HG03045 (cell line): ENCODE measurements around the gene RHBDF2.
"Not testable (repeated sequence)": the region's sequence is repeated elsewhere in the genome, so short reads cannot be mapped to it uniquely, and the experiment has no call there.

ENCODE experiments used
- ATAC-seq: cut with Tn5 transposase; IDR thresholded peaks from one replicate; pipeline ENCODE4 v1.9.1; 2021; ENCODE audit warnings: mild to moderate bottlenecking, moderate library complexity; ENCODE audit not compliant: unreplicated experiment

RHBDF2 gene

DNA sequence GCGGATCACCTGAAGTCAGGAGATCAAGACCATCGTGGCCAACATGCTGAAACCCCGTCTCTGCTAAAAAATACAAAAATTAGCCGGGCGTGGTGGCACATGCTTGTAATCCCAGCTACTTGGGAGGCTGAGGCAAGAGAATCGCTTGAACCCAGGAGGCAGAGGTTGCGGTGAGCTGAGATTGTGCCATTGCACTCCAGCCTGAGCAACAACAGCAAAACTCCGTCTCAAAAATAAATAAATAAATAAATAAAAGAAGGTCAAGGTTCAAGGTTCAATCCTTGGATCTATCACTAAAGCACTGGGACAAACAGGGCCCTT is 24.2 kb upstream of the RHBDF2 start:
- ATAC-seq: not testable (repeated sequence)

DNA sequence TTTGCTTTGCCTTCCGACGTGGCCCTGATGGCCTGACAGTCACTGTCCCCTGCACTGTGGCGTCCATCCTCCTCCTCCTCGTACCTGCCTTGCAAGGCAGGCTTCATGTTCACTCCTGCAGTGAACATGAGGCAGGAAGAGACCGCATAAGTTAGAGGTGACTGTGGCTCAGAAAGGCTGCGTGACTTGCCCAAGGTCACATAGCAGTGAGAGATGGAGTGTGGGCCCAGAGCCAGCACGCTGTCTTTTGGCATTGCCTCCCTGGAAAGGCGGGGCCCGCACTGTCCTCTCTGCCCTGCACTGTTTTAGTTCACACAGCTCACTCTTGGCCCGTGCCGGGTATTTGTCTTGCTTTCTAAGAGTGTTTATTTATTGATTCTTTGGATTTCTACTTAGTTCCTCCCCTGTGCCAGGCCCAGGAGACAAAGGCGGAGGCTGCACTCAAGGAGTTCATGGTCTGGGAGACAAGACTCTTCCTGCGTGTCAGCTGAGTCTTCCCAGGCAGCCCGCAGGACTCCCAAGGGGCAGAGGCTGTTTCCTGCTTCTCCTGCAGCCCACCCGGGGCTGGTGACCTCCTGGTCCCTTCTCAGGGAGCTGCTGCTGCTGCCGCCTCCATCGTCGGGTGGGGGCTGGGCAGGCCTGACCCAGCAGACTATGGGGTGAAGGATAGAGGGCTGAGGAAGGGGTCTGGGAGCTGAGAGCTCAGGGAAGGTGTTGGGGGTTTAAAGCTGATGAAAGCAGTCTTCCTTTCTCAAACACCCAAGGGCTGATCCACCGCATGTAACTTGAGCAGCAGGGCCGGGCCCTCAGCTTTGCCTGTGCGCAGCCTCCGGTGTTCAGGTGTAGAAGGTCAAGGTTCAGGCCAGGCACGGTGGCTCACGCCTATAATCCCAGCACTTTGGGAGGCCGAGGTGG is 23.6 kb upstream of the RHBDF2 start:
- no peak for ATAC-seq

GRCh38 chr17:76523084-76524037 is 22.1 kb upstream of the RHBDF2 start:
- ATAC-seq: peak; percentile 45

DNA sequence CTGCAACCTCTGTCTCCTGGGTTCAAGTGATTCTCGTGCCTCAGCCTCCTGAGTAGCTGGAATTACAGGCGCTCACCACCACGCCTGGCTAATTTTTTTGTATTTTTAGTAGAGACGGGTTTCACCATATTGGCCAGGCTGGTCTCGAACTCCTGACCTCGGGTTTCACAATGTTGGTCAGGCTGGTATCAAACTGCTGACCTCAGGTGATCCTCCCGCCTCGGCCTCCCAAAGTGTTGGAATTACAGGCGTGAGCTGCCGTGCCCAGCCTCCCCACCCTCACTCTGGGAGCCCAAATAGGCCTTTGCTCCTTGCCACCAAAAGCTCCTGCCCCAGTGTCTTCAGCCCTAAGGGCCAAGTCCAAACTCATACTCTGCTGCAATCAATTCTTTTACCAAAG is 20.5 kb upstream of the RHBDF2 start:
- ATAC-seq: not testable (repeated sequence)

GRCh38 chr17:76521262-76521661 is 20.0 kb upstream of the RHBDF2 start:
- no peak for ATAC-seq

DNA sequence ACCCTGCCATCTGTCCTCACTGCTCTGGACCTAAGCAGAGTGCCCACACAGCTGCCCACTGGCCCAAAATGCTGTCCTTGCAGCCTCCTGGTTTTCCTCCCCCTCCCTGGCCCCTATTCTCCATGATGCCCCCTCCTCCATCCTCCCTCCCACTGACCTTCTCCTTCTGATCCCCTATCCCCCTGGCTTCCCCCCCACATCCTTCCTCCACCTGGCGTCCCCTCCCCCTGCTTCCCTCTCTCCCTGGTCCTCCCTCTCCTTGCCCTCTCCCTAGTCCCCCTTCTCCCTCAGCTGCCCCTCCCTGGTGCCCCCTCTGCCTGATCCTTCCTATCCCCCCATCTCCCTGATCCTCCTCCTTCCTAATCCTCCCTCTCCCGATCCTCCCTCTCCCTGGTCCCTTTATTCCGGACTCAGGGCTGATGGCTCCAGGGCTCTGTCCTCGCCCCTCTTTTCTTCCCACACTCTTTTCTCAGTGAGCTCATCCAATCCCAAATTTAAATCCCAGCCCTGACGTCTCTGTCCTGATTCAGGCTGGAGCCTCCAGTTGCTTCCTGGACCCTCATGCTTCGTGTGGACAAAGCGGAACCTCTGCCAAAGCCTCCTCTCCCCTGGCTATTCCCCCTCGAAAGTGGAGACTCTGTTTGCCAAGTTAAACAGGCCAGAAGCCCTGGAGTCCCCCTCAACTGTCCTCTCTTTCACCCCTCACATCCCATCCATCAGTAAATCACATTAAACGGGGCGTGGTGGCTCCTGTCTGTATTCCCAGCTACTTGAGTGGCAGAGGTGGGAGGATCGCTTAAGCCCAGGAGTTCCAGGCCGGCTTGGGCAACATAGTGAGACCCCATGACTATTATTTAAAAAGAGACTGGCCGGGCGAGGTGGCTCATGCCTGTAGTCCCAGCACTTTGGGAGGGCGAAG is 18.1 kb upstream of the RHBDF2 start:
- ATAC-seq: no peak

DNA sequence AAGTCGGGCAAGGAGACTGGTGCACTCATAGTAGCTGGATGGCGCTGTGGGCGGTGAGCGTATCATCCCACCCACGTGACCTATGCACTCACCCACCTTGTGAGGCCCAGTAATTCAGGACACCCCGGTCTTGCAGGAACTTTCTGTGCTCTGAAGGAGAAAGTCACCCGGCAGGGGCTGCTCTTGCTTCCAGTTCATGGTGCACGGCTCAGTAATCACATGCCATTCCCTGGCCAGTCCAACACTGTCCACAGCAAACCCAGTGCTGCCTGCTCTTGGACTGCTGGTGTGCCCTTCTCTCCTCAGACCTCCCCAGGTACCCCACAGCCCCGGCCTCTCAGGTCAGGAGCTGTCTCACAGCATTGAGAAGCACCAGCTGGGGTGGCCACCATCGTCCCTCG is 16.4 kb upstream of the RHBDF2 start:
- ATAC-seq: no peak

- peak; percentile 44 for ATAC-seq
Measured at GRCh38 chr17:76515274-76515949, 14.2 kb upstream of the RHBDF2 start.

DNA sequence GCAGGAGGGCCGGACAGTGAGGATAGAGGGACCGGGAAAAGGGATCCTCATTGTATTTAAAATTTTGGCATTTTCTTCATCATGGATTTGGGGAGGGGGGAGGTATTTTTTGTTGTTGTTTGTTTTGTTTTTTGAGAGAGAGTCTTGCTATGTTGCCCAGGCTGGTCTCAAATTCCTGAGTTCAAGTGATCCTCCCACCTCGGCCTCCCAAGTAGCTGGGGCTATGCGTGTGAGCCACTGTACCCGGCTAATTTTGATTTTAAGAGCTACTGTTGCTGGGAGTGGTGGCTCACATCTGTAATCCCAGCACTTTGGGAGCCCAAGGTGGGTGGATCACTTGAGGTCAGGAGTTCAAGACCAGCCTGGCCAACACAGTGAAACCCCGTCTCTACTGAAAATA is 13.1 kb upstream of the RHBDF2 start:
- ATAC-seq: not testable (repeated sequence)

DNA sequence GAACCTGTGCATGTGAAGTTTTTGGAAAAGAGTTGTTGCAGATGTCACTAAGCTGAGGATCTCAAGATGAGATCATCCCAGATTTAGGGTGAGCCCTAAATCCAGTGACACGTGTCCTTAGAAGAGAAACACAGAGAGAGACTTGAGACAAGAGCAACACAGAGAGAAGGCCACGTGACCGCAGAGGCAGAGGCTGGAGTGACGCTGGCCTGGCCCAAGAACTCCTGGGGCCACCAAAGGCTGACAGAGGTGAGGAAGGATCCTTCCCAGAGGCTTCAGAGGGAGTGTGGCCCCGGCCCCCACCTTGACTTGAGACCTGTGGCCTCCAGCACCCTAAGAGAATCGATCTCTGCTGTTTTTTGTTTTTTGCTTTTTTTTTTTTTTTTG is 12.1 kb upstream of the RHBDF2 start:
- ATAC-seq: no peak

GRCh38 chr17:76512366-76513305 is 11.4 kb upstream of the RHBDF2 start:
- no peak for ATAC-seq

- no peak for ATAC-seq
Measured at GRCh38 chr17:76511668-76512365, 10.6 kb upstream of the RHBDF2 start.

DNA sequence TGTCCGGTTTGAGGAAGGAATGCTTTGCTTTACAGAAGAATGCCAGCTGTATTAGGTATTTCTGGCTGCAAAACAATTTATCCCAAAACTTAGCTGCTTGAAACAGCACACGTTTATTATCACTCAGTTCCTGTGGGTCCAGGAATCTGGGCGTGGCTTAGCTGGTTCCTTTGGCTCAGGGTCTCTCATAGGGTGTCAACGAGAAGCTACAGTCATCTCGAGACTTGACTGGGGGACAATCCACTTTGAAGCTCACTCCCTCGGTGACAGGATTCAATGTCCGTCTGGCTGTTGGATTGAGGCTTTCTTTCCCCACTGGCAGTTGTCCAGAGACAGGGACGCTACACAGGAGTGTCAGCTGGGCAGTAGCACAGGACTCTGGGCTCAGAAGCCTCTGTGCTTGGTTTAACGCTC is 9.6 kb upstream of the RHBDF2 start:
- no peak for ATAC-seq

DNA sequence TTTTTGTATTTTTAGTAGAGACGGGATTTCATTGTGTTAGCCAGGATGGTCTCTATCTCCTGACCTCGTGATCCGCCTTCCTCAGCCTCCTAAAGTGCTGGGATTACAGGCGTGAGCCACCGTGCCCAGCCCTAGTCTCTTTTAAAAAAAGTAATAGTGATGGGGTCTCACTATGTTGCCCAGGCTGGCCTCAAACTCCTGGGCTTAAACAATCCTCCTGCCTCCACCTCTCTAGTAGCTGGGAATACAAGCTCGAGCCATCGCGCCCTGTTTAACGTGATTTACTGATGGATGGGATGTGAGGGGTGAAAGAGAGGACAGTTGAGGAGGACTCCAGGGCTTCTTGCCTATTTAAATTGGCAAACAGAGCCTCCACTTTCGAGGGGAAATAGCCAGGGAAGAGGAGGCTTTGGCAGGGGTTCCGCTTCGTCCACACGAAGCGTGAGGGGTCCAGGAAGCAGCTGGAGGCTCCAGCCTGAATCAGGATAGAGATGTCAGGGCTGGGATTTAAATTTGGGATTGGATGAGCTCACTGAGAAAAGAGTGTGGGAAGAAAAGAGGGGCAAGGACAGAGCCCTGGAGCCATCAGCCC is 7.3 kb upstream of the RHBDF2 start:
- not testable (repeated sequence) for ATAC-seq

DNA sequence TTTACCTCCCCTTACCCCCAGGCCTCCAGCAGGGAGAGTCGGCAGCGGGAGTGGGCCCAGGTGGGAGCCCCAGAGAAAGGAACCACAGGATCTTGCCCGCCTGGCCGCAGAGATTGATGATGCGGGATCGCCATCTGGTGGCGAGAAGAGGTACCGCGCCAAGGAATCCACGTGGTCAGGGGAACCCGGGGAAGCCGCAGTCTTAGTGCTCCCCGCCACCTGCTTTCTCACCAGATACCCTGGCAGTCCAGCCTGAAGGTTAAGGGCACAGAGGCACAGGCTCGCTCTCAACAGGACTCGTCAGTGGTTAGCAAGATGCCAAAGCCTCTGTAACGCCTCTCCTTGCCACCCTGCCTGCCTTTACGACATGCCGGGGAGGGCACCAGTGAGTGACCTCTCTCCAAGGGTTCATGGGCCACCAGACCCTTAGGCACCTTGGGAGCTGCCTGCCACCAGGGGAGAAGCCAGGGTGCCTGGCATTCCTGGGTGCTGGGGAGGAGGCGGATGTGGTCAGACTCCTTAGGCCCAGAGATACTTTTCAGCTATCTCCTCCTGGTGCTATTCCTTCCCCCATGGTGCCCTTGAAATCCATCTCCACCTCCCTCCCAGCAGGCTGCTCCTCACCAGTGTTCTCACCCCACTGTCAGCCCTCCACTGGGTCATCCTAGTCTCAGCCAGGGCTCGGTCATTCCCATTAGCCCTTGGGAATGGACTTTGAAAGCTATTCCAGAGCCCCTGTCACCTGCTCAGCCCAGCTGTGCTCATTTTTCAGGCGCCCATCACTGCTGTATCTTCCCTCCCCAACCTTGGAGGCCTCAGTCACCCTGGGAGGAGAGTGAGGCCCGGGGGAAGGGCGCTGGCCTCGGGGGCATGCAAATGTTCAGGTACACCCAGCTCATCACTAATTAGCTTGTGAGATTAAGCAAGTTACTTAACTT is 5.5 kb upstream of the RHBDF2 start:
- ATAC-seq: no peak

DNA sequence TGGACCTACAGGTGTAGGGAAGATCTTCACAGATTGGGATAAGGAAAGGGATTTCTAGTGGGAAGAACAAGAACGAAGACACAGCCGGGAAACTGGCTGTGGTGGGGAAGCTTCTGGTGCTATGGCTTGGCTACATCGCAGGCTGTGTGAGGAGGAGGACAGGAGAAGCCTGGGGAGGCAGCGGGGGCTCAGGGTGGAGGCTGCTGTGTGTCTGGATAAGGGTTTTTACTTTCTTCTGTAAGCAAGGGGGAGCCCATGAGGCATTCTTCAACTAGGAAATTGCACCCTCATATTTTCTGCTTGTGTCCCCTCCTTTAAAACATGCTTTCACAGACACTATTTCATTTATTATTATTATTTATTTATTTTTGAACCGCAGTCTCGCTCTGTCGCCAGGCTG is 2.9 kb upstream of the RHBDF2 start:
- ATAC-seq: no peak
